Nephron progenitor cell (in vitro differentiated cells): ENCODE data around the gene GABRD.

Experiments
- DNase-seq: peaks from one replicate; pipeline ENCODE4 v3.0.0; 2021
- H3K27ac Mint-ChIP-seq: 2 replicates; pipeline ENCODE4 v1.8.0; 2021; ENCODE audit warnings: mild to moderate bottlenecking, moderate library complexity, mixed read lengths
- H3K27me3 Mint-ChIP-seq: 2 replicates; pipeline ENCODE4 v1.8.0; 2021; ENCODE audit warnings: mild to moderate bottlenecking, low read depth, mixed read lengths; ENCODE audit not compliant: poor library complexity
- H3K36me3 Mint-ChIP-seq: 2 replicates; pipeline ENCODE4 v1.8.0; 2021; ENCODE audit warnings: low read depth, mixed read lengths
- H3K4me1 Mint-ChIP-seq: 2 replicates; pipeline ENCODE4 v1.8.0; 2021; ENCODE audit warnings: mixed read lengths
- H3K4me3 Mint-ChIP-seq: 2 replicates; pipeline ENCODE4 v1.8.0; 2021; ENCODE audit warnings: mild to moderate bottlenecking, moderate library complexity, mixed read lengths
- H3K9me3 Mint-ChIP-seq: 2 replicates; pipeline ENCODE4 v1.8.0; 2021; ENCODE audit warnings: mild to moderate bottlenecking, moderate library complexity, mixed read lengths
- TF ChIP-seq, protein P1 (sequence below): fragments of 200-600 bp; sonication (generic); IDR thresholded peaks from 2 replicates; pipeline ENCODE4 v1.5.0; 2021; ENCODE audit warnings: antibody characterized with exemption

Gene GABRD

DNA sequence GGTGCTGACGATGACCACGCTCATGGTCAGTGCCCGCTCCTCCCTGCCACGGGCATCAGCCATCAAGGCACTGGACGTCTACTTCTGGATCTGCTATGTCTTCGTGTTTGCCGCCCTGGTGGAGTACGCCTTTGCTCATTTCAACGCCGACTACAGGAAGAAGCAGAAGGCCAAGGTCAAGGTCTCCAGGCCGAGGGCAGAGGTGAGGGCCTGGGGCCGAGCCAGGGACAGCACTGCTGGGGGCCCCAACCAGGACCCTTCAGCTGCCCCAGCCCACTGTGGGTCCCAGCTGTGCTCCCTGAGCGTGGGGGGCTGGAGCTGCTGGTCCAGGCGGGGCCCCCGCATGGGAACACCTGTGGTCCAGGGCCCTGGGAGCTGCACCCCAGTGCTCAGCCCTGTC is 10.4 kb downstream of the GABRD start:
- Mint-ChIP-seq H3K36me3 (no peaks in the 10 kb centered on the region), H3K27ac (no peak overlapping the region), H3K9me3 (no peaks in the 10 kb centered on the region), H3K27me3 (peaks cover 18% of the 10 kb centered on the region), H3K4me3 (no peak overlapping the region), H3K4me1 (peaks cover 20% of the 10 kb centered on the region)
- TF ChIP-seq, protein P1, sequence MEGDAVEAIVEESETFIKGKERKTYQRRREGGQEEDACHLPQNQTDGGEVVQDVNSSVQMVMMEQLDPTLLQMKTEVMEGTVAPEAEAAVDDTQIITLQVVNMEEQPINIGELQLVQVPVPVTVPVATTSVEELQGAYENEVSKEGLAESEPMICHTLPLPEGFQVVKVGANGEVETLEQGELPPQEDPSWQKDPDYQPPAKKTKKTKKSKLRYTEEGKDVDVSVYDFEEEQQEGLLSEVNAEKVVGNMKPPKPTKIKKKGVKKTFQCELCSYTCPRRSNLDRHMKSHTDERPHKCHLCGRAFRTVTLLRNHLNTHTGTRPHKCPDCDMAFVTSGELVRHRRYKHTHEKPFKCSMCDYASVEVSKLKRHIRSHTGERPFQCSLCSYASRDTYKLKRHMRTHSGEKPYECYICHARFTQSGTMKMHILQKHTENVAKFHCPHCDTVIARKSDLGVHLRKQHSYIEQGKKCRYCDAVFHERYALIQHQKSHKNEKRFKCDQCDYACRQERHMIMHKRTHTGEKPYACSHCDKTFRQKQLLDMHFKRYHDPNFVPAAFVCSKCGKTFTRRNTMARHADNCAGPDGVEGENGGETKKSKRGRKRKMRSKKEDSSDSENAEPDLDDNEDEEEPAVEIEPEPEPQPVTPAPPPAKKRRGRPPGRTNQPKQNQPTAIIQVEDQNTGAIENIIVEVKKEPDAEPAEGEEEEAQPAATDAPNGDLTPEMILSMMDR = no peak
- DNase-seq = no peak

DNA sequence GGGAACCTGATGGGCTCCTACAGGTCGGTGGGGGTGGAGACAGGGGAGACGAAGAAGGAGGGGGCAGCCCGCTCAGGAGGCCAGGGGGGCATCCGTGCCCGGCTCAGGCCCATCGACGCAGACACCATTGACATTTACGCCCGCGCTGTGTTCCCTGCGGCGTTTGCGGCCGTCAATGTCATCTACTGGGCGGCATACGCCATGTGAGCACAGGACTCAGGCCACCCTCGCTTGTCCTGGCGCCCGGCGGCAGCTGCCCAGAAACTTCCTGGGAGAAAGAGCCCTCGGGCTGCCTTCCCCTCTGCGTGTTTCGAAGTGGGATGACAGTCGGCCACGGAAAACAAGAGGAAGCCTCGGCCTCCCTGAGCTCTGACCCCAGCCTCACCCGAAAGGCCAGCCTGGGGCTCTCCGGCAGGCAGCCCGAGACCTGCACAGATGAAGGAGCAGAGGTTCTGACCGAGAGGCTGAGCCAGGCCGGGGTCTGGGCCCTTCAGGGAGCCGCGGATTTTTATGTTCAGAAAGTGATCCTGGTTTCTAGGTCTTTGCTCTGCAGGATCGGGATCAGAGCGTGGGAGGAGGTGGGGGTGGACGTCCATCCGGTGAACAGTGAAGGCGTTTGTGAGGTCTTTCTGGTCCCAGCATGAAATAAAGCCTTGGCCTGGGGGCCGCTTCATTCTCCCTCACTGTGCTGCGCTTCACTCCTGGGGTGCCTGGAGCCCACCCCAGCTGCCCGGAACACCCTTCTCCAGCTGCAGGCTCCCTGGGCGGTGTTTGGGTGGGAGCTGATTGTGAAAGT is 11.1 kb downstream of the GABRD start:
- Mint-ChIP-seq H3K27me3 (peaks cover 18% of the 10 kb centered on the region), H3K9me3 (no peaks in the 10 kb centered on the region), H3K36me3 (no peaks in the 10 kb centered on the region), H3K4me1 (peaks cover 20% of the 10 kb centered on the region), H3K27ac (peak overlapping the region; percentile 82), H3K4me3 (no peak overlapping the region)
- no peak for DNase-seq
- TF ChIP-seq, protein P1 = no peak

DNA sequence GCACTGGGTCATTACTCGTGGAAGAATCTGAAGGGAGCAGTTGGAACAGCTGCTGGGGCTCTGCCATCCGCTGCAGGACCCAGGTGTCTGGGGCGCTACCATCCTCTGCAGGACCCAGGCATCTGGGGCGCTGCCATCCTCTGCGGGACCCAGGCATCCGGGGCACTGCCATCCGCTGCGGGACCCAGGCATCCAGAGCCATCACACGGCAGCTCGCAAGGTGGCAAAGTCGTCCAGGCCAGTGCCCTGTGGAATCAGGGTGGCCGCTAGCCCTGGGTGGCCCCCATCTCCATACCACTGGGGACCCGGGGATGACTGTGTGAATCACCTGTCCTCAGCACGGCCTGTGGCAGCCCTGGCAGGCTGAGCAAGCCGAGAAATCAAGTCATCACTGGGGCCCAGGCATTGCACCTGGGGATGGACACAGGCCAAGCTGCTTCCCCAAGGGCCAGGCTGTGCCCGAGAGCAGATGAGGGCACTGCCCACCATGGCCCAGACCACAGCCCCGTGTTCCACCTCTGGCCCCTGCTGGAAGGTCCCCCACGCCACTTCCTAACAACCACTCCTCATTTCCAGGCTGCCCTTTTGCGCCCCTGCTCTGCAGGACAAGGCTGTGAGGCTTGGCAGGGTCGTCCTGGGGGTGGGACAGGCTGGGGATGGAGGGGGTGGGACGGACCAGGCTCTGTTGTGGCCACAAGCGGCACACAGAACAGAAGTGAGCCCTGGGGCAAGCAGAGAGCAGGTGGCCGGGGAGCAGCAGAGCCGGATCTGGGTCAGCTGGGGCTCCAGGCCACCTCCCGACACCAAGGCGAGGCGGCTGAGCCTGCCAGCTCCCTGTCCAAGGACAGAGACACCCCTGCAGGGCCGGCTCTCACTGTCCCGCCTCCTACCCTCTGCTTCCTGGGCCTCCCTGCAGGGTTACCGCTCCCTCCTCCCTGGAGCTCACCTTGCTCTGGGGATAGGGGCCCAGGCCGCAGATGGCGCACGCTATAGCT is 12.7 kb downstream of the GABRD start:
- H3K9me3 Mint-ChIP-seq = no peaks in the 10 kb centered on the region
- H3K4me3 Mint-ChIP-seq = no peak overlapping the region
- peaks cover 15% of the 10 kb centered on the region for H3K27me3 Mint-ChIP-seq
- DNase-seq = no peak
- H3K27ac Mint-ChIP-seq = no peak overlapping the region
- TF ChIP-seq, protein P1 = no peak
- peaks cover 20% of the 10 kb centered on the region for H3K4me1 Mint-ChIP-seq
- no peaks in the 10 kb centered on the region for H3K36me3 Mint-ChIP-seq

DNA sequence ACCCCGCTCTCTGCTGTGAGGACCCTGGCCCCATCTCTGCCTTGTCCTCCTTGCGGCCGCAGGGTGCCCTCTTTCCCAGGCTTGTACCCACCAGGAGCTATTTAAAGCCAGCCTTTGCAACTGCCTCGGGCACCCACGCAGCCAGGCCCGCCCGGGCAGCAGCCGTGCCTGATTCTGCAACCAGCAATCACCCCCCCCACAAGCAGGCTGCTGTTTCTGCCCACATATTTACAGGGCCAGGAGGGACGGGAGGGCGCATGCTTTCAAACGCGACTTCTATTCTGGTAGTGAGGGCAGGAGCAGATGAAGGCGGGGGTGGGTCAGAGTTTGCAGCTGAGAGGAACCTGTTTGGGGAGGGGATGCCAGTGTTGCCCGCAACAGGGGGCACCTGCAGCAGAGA is 13.6 kb downstream of the GABRD start:
- no peak overlapping the region for H3K4me3 Mint-ChIP-seq
- peaks cover 20% of the 10 kb centered on the region for H3K4me1 Mint-ChIP-seq
- DNase-seq = no peak
- H3K27ac Mint-ChIP-seq = no peak overlapping the region
- peaks cover 15% of the 10 kb centered on the region for H3K27me3 Mint-ChIP-seq
- no peaks in the 10 kb centered on the region for H3K36me3 Mint-ChIP-seq
- no peaks in the 10 kb centered on the region for H3K9me3 Mint-ChIP-seq
- TF ChIP-seq, protein P1 = no peak

DNA sequence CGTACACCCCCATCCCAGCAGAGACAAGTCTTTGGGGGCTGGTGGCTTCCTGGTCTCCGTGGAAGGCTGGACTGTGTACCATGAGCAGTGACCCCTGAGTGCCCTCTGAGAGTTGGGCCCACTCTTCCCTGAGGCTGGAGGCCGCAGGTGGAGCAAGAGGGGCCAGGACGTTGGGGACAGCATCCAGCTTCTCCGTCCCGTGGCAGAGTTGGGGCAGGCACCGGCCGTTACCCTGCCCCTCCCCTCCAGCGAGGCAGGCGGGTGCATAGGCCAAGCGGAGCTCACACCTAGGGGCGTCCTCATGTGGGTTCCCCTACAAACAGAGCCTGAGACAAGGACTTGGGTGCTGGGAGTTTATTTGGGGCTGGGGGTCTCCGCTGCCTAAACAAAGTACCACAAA is 14.0 kb downstream of the GABRD start:
- Mint-ChIP-seq H3K9me3 (peaks cover 1% of the 10 kb centered on the region), H3K27ac (no peak overlapping the region), H3K36me3 (no peaks in the 10 kb centered on the region), H3K4me3 (no peak overlapping the region), H3K27me3 (peaks cover 15% of the 10 kb centered on the region), H3K4me1 (peaks cover 20% of the 10 kb centered on the region)
- DNase-seq = no peak
- TF ChIP-seq, protein P1 = no peak
